Endothelial cell of umbilical vein (primary cell): Measurements from ENCODE around the gene CNEP1R1. TPM values are rescaled to one million over a fixed set of nuclear protein-coding genes. Genes with fewer than 3 reads are reported as not detected.

ENCODE experiments used
- Bru-seq: library from RNA; stranded (reverse); fragments of 400-500 nt; gene quantifications from one replicate; lab custom pipeline; 2021; lab: Mats Ljungman, UMichigan
- BruChase-seq, 2 experiments: library from RNA; stranded (reverse); fragments of 400-500 nt; gene quantifications; one replicate each; lab custom pipeline; 2021; lab: Mats Ljungman, UMichigan
- BruUV-seq: library from RNA; stranded (reverse); fragments of 400-500 nt; replicated peaks from 2 replicates; lab custom pipeline; 2021; lab: Mats Ljungman, UMichigan
- CTCF ChIA-PET: fragments of 300-600, 350-600 bp; sonication (Branson Sonifier 250); formaldehyde crosslinking; loops from one replicate; lab custom pipeline; 2021; ENCODE audit warnings: antibody characterized with exemption, inconsistent platforms; lab: Charles Lee
- POLR2A ChIA-PET: fragments of 300-600, 350-600 bp; sonication (Branson Sonifier 250); formaldehyde crosslinking; loops from one replicate; lab custom pipeline; 2021; ENCODE audit warnings: antibody characterized with exemption, inconsistent platforms; lab: Charles Lee
- DNase-seq: peaks from one replicate; pipeline ENCODE4 v3.0.0-alpha.2; 2011; ENCODE audit warnings: low read depth, low spot score
- FAIRE-seq: peaks from 2 replicates; lab custom pipeline; 2011; peaks lifted over from hg19 to GRCh38; lab: Jason Lieb, UNC
- H2AFZ ChIP-seq: 2 replicates; pipeline ENCODE4 v1.6.0; 2012; ENCODE audit warnings: low read depth, low read length, control low read depth, inconsistent platforms
- H3K27ac ChIP-seq: 2 replicates; pipeline ENCODE4 v1.5.1; 2011; ENCODE audit warnings: low read depth, mild to moderate bottlenecking, control low read depth, low read length, moderate library complexity; ENCODE audit not compliant: insufficient read depth
- H3K27me3 ChIP-seq, 2 experiments: 2 replicates each; pipeline versions ENCODE4 v1.6.0 to v1.6.1; 2011; ENCODE audit warnings: low read length in 2 of 2, mixed read lengths in 1 of 2; ENCODE audit not compliant: control insufficient read depth in 2 of 2, insufficient read depth in 2 of 2
- H3K36me3 ChIP-seq, 2 experiments: 2 replicates in 1 of 2; 3 replicates in 1 of 2; pipeline ENCODE4 v1.5.1; 2011; ENCODE audit warnings: low read length in 2 of 2, mild to moderate bottlenecking in 1 of 2, moderate library complexity in 1 of 2; ENCODE audit not compliant: control insufficient read depth in 2 of 2, insufficient read depth in 2 of 2; ENCODE audit errors: extremely low read depth in 1 of 2
- H3K4me1 ChIP-seq: 3 replicates; pipeline ENCODE4 v1.5.1; 2011; ENCODE audit warnings: mild to moderate bottlenecking, low read length; ENCODE audit not compliant: control insufficient read depth, insufficient read depth; ENCODE audit errors: extremely low read depth
- H3K4me2 ChIP-seq: 2 replicates; pipeline ENCODE4 v1.6.1; 2011; ENCODE audit warnings: low read length, control low read depth, mixed read lengths; ENCODE audit not compliant: insufficient read depth
- H3K4me3 ChIP-seq, 3 experiments: fragments of 200-600 bp in 1 of 3; sonication (generic), shearing (Covaris generic) in 1 of 3; replicated peaks in 1 of 3; 2 replicates each; pipeline ENCODE4 v1.5.1; 2011 to 2016; ENCODE audit warnings: control low read depth in 3 of 3, low read length in 3 of 3, mild to moderate bottlenecking in 2 of 3, inconsistent platforms in 1 of 3, low read depth in 1 of 3, moderate library complexity in 1 of 3; ENCODE audit not compliant: insufficient read depth in 1 of 3
- H3K79me2 ChIP-seq: 2 replicates; pipeline ENCODE4 v1.6.0; 2012; ENCODE audit warnings: low read length, inconsistent platforms; ENCODE audit not compliant: control insufficient read depth, insufficient read depth
- H3K9ac ChIP-seq: replicated peaks from 2 replicates; pipeline ENCODE3; 2011; ENCODE audit warnings: low read length, control low read depth; ENCODE audit not compliant: insufficient read depth; ENCODE audit errors: extremely low read depth
- H3K9me1 ChIP-seq: replicated peaks from 3 replicates; pipeline ENCODE4 v1.6.0; 2011; ENCODE audit warnings: mild to moderate bottlenecking, low read length; ENCODE audit not compliant: control insufficient read depth, insufficient read depth; ENCODE audit errors: extremely low read depth
- H3K9me3 ChIP-seq: replicated peaks from 2 replicates; pipeline ENCODE4 v1.5.1; 2012; ENCODE audit warnings: low read length, inconsistent platforms; ENCODE audit not compliant: control insufficient read depth, insufficient read depth
- H4K20me1 ChIP-seq: replicated peaks from 2 replicates; pipeline ENCODE3; 2011; ENCODE audit warnings: mild to moderate bottlenecking, low read length; ENCODE audit not compliant: control insufficient read depth, insufficient read depth; ENCODE audit errors: extremely low read depth
- EZH2 ChIP-seq: IDR thresholded peaks from 2 replicates; pipeline ENCODE4 v1.6.1; 2012; ENCODE audit warnings: borderline replicate concordance, low read depth, mild to moderate bottlenecking, moderate library complexity, low read length, inconsistent platforms; ENCODE audit not compliant: severe bottlenecking
- FOS ChIP-seq: IDR thresholded peaks from 2 replicates; pipeline ENCODE4 v1.6.1; 2011; ENCODE audit warnings: mild to moderate bottlenecking, low read length, moderate library complexity, borderline replicate concordance; ENCODE audit not compliant: insufficient read depth
- GATA2 ChIP-seq: IDR thresholded peaks from 2 replicates; pipeline ENCODE4 v1.7.0; 2011; ENCODE audit warnings: low read depth, mild to moderate bottlenecking, moderate library complexity, mixed read lengths, low read length; ENCODE audit not compliant: insufficient read length, insufficient read depth
- JUN ChIP-seq: IDR thresholded peaks from 2 replicates; pipeline ENCODE4 v1.6.1; 2011; ENCODE audit warnings: borderline replicate concordance, low read depth; ENCODE audit not compliant: insufficient read length, insufficient read depth
- MYC ChIP-seq: IDR thresholded peaks from one replicate; pipeline ENCODE4 v1.6.1; 2011; ENCODE audit warnings: mild to moderate bottlenecking, low read depth, low read length
- POLR2A ChIP-seq: IDR thresholded peaks from 2 replicates; pipeline ENCODE4 v1.6.1; 2012; ENCODE audit warnings: low read depth, mild to moderate bottlenecking, control low read depth, low read length
- POLR2AphosphoS5 ChIP-seq: IDR thresholded peaks from 2 replicates; pipeline ENCODE4 v1.6.1; 2012; ENCODE audit warnings: low read depth, mild to moderate bottlenecking, control low read depth, low read length, moderate library complexity; ENCODE audit not compliant: insufficient read depth
- dilution Hi-C: fragments of 300-500 bp; cut with MboI; formaldehyde crosslinking; loops from one replicate; pipeline ENCODE4 v1.15.0; 2019; ENCODE audit warnings: low sequenced_read_pairs; ENCODE audit not compliant: extremely low pct_ligation_motif_present
- intact Hi-C: fragments of 100-400 bp; cut with micrococcal nuclease; formaldehyde crosslinking; loops from one replicate; pipeline ENCODE4 v1.10.0; 2022
- long read RNA-seq: library from polyadenylated mRNA; stranded (forward); transcript quantifications from one replicate; pipeline ENCODE4 v2.0.0, GENCODE V29; 2021
- polyA minus RNA-seq, 3 experiments: library from RNA; depleted of rRNA, polyadenylated mRNA; stranded (reverse); fragments of >200 nt; gene quantifications; 1 replicate in 1 of 3; 2 replicates in 2 of 3; pipeline ENCODE4 v1.2.3, GENCODE V29; 2011
- polyA plus RNA-seq, 4 experiments: library from polyadenylated mRNA; depleted of rRNA in 3 of 4; stranded (reverse) in 3 of 4; unstranded in 1 of 4; fragments of >200 nt; gene quantifications; 2 replicates each; pipeline versions ENCODE4 v1.2.1 to v1.2.3, GENCODE V29; 2011 to 2012; ENCODE audit warnings: missing spikeins in 1 of 4
- total RNA-seq: library from RNA; stranded (reverse); gene quantifications from 2 replicates; pipeline ENCODE4 v1.2.3, GENCODE V29; 2021
- TF ChIP-seq, protein P1 (sequence below): IDR thresholded peaks from 2 replicates; pipeline ENCODE4 v1.6.1; 2011; ENCODE audit not compliant: insufficient read depth, insufficient read length
- TF ChIP-seq, protein P2 (sequence below), 2 donors: IDR thresholded peaks; 1 replicate in 1 of 2; 2 replicates in 1 of 2; pipeline ENCODE4 v1.5.1; 2011; ENCODE audit warnings: low read length in 2 of 2, mild to moderate bottlenecking in 2 of 2, moderate library complexity in 2 of 2, control low read depth in 1 of 2, inconsistent platforms in 1 of 2, low read depth in 1 of 2; ENCODE audit not compliant: insufficient read depth in 1 of 2; ENCODE audit errors: extremely low read depth in 1 of 2

Gene CNEP1R1, protein sequence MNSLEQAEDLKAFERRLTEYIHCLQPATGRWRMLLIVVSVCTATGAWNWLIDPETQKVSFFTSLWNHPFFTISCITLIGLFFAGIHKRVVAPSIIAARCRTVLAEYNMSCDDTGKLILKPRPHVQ
- total RNA-seq, result 21.7 and 23.2 TPM in 2 replicates
- 13.1 and 15.3 TPM in 2 replicates for polyA plus RNA-seq
- polyA plus RNA-seq (2011; cell fraction: cytosol; rRNA removed), result 11.7 and 11.8 TPM in 2 replicates
- polyA plus RNA-seq (2011; cell fraction: nucleus; rRNA removed), result 22.5 and 29.6 TPM in 2 replicates
- polyA plus RNA-seq (2012), result 18.5 and 23.5 TPM in 2 replicates
- polyA minus RNA-seq, result 19.3 and 20.5 TPM in 2 replicates
- polyA minus RNA-seq (2011; cell fraction: cytosol; rRNA and poly(A)+ RNA removed), result 7.7 TPM
- 8.4 and 13.5 TPM in 2 replicates for polyA minus RNA-seq (2011; cell fraction: nucleus; rRNA and poly(A)+ RNA removed)
- Bru-seq, nascent RNA, result percentile 82 among the genes with signal in this experiment
- percentile 75 among the genes with signal in this experiment for BruChase-seq, experiment 1, labeled RNA remaining after a 6-hour chase
- BruChase-seq, experiment 2, labeled RNA remaining after a 2-hour chase, result percentile 92 among the genes with signal in this experiment
- long read RNA-seq, transcript CNEP1R1-202 (6 exons, 2,117 nt), result major isoform, 44 of 72 reads
- long read RNA-seq, transcript CNEP1R1-203 (7 exons, 2,965 nt), result minor isoform, 17 of 72 reads
- long read RNA-seq, partial matches to known transcripts, result 3 of 72 reads
- long read RNA-seq, other reads (novel, unspliced or antisense), result 5 of 72 reads

DNA sequence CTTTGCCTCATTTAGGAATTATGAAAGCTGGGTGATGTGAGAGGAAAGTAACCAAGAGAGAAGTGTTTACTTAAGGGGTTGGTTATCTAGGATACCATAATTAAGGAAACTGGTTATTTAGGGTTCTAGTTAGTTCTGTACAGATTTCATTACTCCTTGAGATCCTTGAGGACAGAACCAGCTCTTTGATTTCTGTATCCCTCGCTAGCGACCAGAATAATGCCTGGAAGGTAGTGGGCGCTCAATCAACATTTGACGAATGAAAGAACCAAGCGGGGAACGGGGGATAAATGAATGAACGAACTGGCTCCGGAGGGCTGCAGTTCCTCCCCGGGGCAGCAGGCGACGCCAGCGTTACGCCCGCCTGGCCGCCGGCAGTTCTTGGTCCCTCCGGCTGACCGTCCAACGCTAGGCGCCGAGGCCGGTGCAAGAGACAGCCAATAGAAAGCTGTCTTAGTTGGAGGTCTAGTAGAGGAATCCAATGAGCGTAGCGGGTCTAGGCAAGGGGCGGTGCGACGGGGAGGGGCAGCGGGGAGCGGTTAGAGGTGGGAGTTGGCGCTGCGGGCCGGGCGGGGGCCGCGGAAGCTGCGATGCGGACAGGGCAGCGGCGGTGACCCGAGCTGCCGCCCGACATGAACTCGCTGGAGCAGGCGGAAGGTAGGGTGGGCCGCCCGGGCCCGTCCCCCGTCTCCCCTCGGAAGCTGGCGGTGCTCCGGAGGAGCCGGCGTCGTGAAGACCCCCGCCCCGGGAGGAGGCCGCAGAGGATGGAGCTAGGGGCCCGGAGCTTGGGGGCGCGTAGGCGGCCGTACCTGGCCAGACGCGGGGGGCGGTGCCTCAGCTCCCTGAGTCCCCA is at the start of gene CNEP1R1:
Gene CNEP1R1 (plus strand): TSS at position 542 of the 853 bp plus-strand sequence. CDS start 91 bp downstream, at position 633.
- peak; percentile 95 for FAIRE-seq

More for the DNA sequence above, at the start of gene CNEP1R1:
- Histone ChIP-seq H2AFZ (peak within 1 kb of the TSS; percentile 87), H4K20me1 (no peaks in the 10 kb centered on the region), H3K9me3 (no peaks in the 10 kb centered on the region), H3K4me2 (peak within 1 kb of the TSS; percentile 83), H3K27ac (peak within 1 kb of the TSS; percentile 8), H3K4me1 (peaks cover 13% of the 10 kb centered on the region), H3K9me1 (no peaks in the 10 kb centered on the region), H3K79me2 (peaks cover 32% of the 10 kb centered on the region), H3K36me3 (no peaks in the 10 kb centered on the region), H3K4me3 (peak within 1 kb of the TSS; percentile 86 to 94 (median 93)), H3K27me3 (peaks cover 2 to 6% of the 10 kb centered on the region in 2 experiments), H3K9ac (peak within 1 kb of the TSS; percentile 79)
- POLR2A ChIA-PET, result interaction anchor here (0.6 to 1.1 kb wide), 3 partner anchors 41 to 328 kb away, joined by 3 to 4 read pairs (median 3); partner anchors contain the start of gene HEATR3
- TF ChIP-seq POLR2A, result peak; percentile 63
- TF ChIP-seq GATA2, result no peak
- TF ChIP-seq FOS, result no peak
- TF ChIP-seq, protein P1, sequence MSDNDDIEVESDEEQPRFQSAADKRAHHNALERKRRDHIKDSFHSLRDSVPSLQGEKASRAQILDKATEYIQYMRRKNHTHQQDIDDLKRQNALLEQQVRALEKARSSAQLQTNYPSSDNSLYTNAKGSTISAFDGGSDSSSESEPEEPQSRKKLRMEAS, result no peak
- TF ChIP-seq, protein P2, sequence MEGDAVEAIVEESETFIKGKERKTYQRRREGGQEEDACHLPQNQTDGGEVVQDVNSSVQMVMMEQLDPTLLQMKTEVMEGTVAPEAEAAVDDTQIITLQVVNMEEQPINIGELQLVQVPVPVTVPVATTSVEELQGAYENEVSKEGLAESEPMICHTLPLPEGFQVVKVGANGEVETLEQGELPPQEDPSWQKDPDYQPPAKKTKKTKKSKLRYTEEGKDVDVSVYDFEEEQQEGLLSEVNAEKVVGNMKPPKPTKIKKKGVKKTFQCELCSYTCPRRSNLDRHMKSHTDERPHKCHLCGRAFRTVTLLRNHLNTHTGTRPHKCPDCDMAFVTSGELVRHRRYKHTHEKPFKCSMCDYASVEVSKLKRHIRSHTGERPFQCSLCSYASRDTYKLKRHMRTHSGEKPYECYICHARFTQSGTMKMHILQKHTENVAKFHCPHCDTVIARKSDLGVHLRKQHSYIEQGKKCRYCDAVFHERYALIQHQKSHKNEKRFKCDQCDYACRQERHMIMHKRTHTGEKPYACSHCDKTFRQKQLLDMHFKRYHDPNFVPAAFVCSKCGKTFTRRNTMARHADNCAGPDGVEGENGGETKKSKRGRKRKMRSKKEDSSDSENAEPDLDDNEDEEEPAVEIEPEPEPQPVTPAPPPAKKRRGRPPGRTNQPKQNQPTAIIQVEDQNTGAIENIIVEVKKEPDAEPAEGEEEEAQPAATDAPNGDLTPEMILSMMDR (IDR thresholded peaks at IDR 0.05; ENCODE audit: extremely low read depth in 1 of 2, insufficient read depth in 1 of 2, low read depth in 1 of 2, low read length in 2 of 2), result peak; percentile 99 to 100
- TF ChIP-seq POLR2AphosphoS5, result peak; percentile 75
- TF ChIP-seq EZH2, result no peak
- no peak for TF ChIP-seq MYC
- no peak for TF ChIP-seq JUN
- dilution Hi-C loops, result no loop called here
- CTCF ChIA-PET, result interaction anchor here (0.6 to 6.4 kb wide), 72 partner anchors 10 to 781 kb away, joined by 3 to 132 read pairs (median 4); partner anchors contain the start of genes BRD7, HEATR3 and TENT4B
- BruUV-seq, result no TSS peak
- intact Hi-C loops, result loop anchor here (1.0 to 5.0 kb wide), 7 partner anchors 38 to 640 kb away; partner anchors contain the start of genes BRD7 and TENT4B
- DNase-seq, result peak; percentile 98
